Measurements from ENCODE around the gene C15orf39.

Gene C15orf39

GRCh38 chr15:75197062-75197630, 4.5 kb upstream of the C15orf39 start:
- no peak for DNase-seq (ENCODE audit: low spot score)

GRCh38 chr15:75198560-75199356, 2.9 kb upstream of the C15orf39 start:
- peak; percentile 30 for DNase-seq (ENCODE audit: low spot score)

GRCh38 chr15:75199357-75199940, 2.2 kb upstream of the C15orf39 start:
- DNase-seq (ENCODE audit: low spot score): no peak

GRCh38 chr15:75200391-75200764, 1.3 kb upstream of the C15orf39 start:
- no peak for DNase-seq (ENCODE audit: low spot score)

- DNase-seq (ENCODE audit: low spot score): peak; percentile 33
Observed at GRCh38 chr15:75200765-75201615, 692 bp upstream of the C15orf39 start.

- peak; percentile 84 for DNase-seq (ENCODE audit: low spot score)
Observed at GRCh38 chr15:75202251-75203016, 752 bp downstream of the C15orf39 start.

- DNase-seq (ENCODE audit: low spot score): no peak
Observed at GRCh38 chr15:75203017-75203907, 1.6 kb downstream of the C15orf39 start.

GRCh38 chr15:75203908-75204263, 2.2 kb downstream of the C15orf39 start:
- DNase-seq (ENCODE audit: low spot score): no peak

GRCh38 chr15:75204340-75205063, 2.8 kb downstream of the C15orf39 start:
- peak; percentile 85 for DNase-seq (ENCODE audit: low spot score)

- no peak for DNase-seq (ENCODE audit: low spot score)
Observed at GRCh38 chr15:75205064-75205395, 3.3 kb downstream of the C15orf39 start.

GRCh38 chr15:75206006-75206405, 4.3 kb downstream of the C15orf39 start:
- DNase-seq (ENCODE audit: low spot score): no peak

- no peak for DNase-seq (ENCODE audit: low spot score)
Observed at GRCh38 chr15:75206803-75207617, 5.3 kb downstream of the C15orf39 start.

GRCh38 chr15:75207618-75208500, 6.2 kb downstream of the C15orf39 start:
- DNase-seq (ENCODE audit: low spot score): no peak

- no peak for DNase-seq (ENCODE audit: low spot score)
Observed at GRCh38 chr15:75208501-75209288, 7.0 kb downstream of the C15orf39 start.

GRCh38 chr15:75209289-75209676, 7.6 kb downstream of the C15orf39 start:
- no peak for DNase-seq (ENCODE audit: low spot score)

GRCh38 chr15:75210811-75211230, 9.1 kb downstream of the C15orf39 start:
- no peak for DNase-seq (ENCODE audit: low spot score)

- no peak for DNase-seq (ENCODE audit: low spot score)
Observed at GRCh38 chr15:75211436-75212199, 9.9 kb downstream of the C15orf39 start.
